Gastrocnemius medialis (tissue), 4 donors: ENCODE results near the gene STX8. TPM values are rescaled to one million over a fixed set of nuclear protein-coding genes. Genes with fewer than 3 reads are reported as not detected.

Source experiments
- ATAC-seq, 2 donors: fragments of 150-250 bp; one replicate each; pipeline ENCODE4 v1.9.1; 2016
- DNase-seq, 2 donors: peaks; one replicate each; pipeline ENCODE4 v3.0.0-alpha.2; 2019
- H3K27ac ChIP-seq, 4 donors: fragments of 200-600 bp; sonication (generic); 1 replicate in 1 of 4; 2 replicates in 3 of 4; pipeline ENCODE4 v1.5.1; 2016 to 2018; ENCODE audit warnings: mild to moderate bottlenecking in 2 of 4, moderate library complexity in 1 of 4
- H3K27me3 ChIP-seq, 3 donors: fragments of 200-600 bp; sonication (generic) in 2 of 3; 1 replicate in 1 of 3; 2 replicates in 2 of 3; pipeline versions ENCODE4 v1.5.1 to v1.6.0; 2016 to 2019; ENCODE audit warnings: mild to moderate bottlenecking in 1 of 3, moderate library complexity in 1 of 3
- H3K36me3 ChIP-seq, 2 donors: fragments of 200-600 bp; sonication (generic) in 1 of 2; one replicate each; pipeline ENCODE4 v1.5.1; 2017 to 2018
- H3K4me1 ChIP-seq, 2 donors: fragments of 200-600 bp; sonication (generic) in 1 of 2; one replicate each; pipeline ENCODE4 v1.5.1; 2016 to 2017; ENCODE audit warnings: mild to moderate bottlenecking in 2 of 2
- H3K4me3 ChIP-seq, 4 donors: fragments of 200-600 bp; sonication (generic) in 3 of 4; 1 replicate in 1 of 4; 2 replicates in 3 of 4; pipeline ENCODE4 v1.5.1; 2016 to 2019; ENCODE audit warnings: mild to moderate bottlenecking in 2 of 4
- H3K9me3 ChIP-seq, 3 donors: fragments of 200-600 bp; sonication (generic) in 2 of 3; 1 replicate in 1 of 3; 2 replicates in 2 of 3; pipeline ENCODE4 v1.5.1; 2016 to 2019
- CTCF ChIP-seq, 5 experiments: fragments of 450-650 bp in 3 of 5; fragments of 200-600 bp in 2 of 5; sonication (generic) in 2 of 5; IDR thresholded peaks in 4 of 5; conservative IDR thresholded peaks in 1 of 5; 1 replicate in 4 of 5; 2 replicates in 1 of 5; pipeline ENCODE4 v1.5.1; 2016 to 2019; ENCODE audit warnings: antibody characterized with exemption in 5 of 5, mild to moderate bottlenecking in 3 of 5, moderate library complexity in 3 of 5
- POLR2A ChIP-seq, 2 donors: fragments of 450-650 bp; IDR thresholded peaks; one replicate each; pipeline ENCODE4 v1.6.1; 2017; ENCODE audit warnings: antibody characterized with exemption in 2 of 2, mild to moderate bottlenecking in 2 of 2, moderate library complexity in 2 of 2
- in situ Hi-C, 4 donors: fragments of 200-750 bp; cut with MboI; loops; one replicate each; pipeline versions ENCODE4 v1.15.0 to v1.8.0; 2017; ENCODE audit warnings: low sequenced_read_pairs in 4 of 4
- intact Hi-C: fragments of 100-400 bp; cut with DNase I; formaldehyde crosslinking; loops from one replicate; pipeline ENCODE4 v1.15.1; 2023; ENCODE audit warnings: low total_unique reads
- total RNA-seq, 4 donors: library from RNA; depleted of rRNA; stranded (reverse); fragments of >200 nt; gene quantifications; one replicate each; pipeline versions ENCODE4 v1.1.0 to v1.2.3, GENCODE V29; 2016

STX8 gene
- total RNA-seq, 4 donors from 2014 or later, result 39.1 to 67.7 (median 58.2) TPM

- intact Hi-C loops, result no loop called here
- in situ Hi-C loops, result no loop called here
- no peak overlapping the region for H3K27ac ChIP-seq
Measured at GRCh38 chr17:9247401-9247938, 328.1 kb downstream of the STX8 start.

GRCh38 chr17:9244066-9245052 is 331.3 kb downstream of the STX8 start:
- ATAC-seq (no peak), DNase-seq (no peak)
- no peaks in the 10 kb centered on the region for H3K36me3 ChIP-seq
- H3K4me1 ChIP-seq, result peaks cover 9 to 16% of the 10 kb centered on the region in 2 donors
- H3K27ac ChIP-seq, result peak overlapping the region; percentile 24 to 53 (median 46)
- H3K27me3 ChIP-seq, result no peaks in the 10 kb centered on the region
- intact Hi-C loops, result loop anchor here (5.0 kb wide), 1 partner anchor 178 kb away; no protein-coding TSS in a partner anchor
- TF ChIP-seq POLR2A (IDR thresholded peaks at IDR 0.05) (no peak), CTCF (IDR thresholded peaks at IDR 0.05 in 4 of 5, conservative IDR thresholded peaks at IDR 0.05 in 1 of 5) (no peak)
- H3K4me3 ChIP-seq, result no peak overlapping the region
- no peaks in the 10 kb centered on the region for H3K9me3 ChIP-seq
- in situ Hi-C loops, result no loop called here

More at GRCh38 chr17:9247401-9247938, 328.1 kb downstream of the STX8 start:
- Histone ChIP-seq H3K9me3 (no peaks in the 10 kb centered on the region), H3K27me3 (no peaks in the 10 kb centered on the region), H3K36me3 (no peaks in the 10 kb centered on the region), H3K4me1 (no peaks in the 10 kb centered on the region), H3K4me3 (no peak overlapping the region)
- no peak for TF ChIP-seq POLR2A (IDR thresholded peaks at IDR 0.05)
- no peak for TF ChIP-seq CTCF (IDR thresholded peaks at IDR 0.05 in 4 of 5, conservative IDR thresholded peaks at IDR 0.05 in 1 of 5)
- no peak for DNase-seq
- ATAC-seq, result no peak

GRCh38 chr17:9242983-9243382 is 332.6 kb downstream of the STX8 start:
- peaks cover 9 to 23% of the 10 kb centered on the region in 2 donors for H3K4me1 ChIP-seq
- intact Hi-C loops, result loop anchor here (2.0 to 5.0 kb wide), 2 partner anchors 50 to 179 kb away; no protein-coding TSS in a partner anchor

GRCh38 chr17:9242497-9242881 is 333.1 kb downstream of the STX8 start:
- no peaks in the 10 kb centered on the region for H3K9me3 ChIP-seq
- DNase-seq, result no peak
- H3K4me3 ChIP-seq, result no peak overlapping the region
- no peaks in the 10 kb centered on the region for H3K36me3 ChIP-seq
- intact Hi-C loops (loop anchor here (2.0 to 5.0 kb wide), 2 partner anchors 50 to 180 kb away; no protein-coding TSS in a partner anchor), in situ Hi-C loops (no loop called here)
- ATAC-seq, result no peak
- H3K27me3 ChIP-seq, result no peaks in the 10 kb centered on the region
- H3K27ac ChIP-seq, result peak overlapping the region in 3 of 4 donors; percentile 85 to 97 (median 86)
- peaks cover 9 to 23% of the 10 kb centered on the region in 2 donors for H3K4me1 ChIP-seq
- TF ChIP-seq CTCF (IDR thresholded peaks at IDR 0.05 in 4 of 5, conservative IDR thresholded peaks at IDR 0.05 in 1 of 5) (no peak), POLR2A (IDR thresholded peaks at IDR 0.05) (no peak)

More at GRCh38 chr17:9242983-9243382, 332.6 kb downstream of the STX8 start:
- in situ Hi-C loops, result no loop called here
- Histone ChIP-seq H3K4me3 (no peak overlapping the region), H3K9me3 (no peaks in the 10 kb centered on the region), H3K36me3 (no peaks in the 10 kb centered on the region), H3K27me3 (no peaks in the 10 kb centered on the region), H3K27ac (peak overlapping the region in 2 of 4 donors; percentile 86 to 97)
- no peak for TF ChIP-seq POLR2A (IDR thresholded peaks at IDR 0.05)
- ATAC-seq, result no peak
- DNase-seq, result no peak
